Fibroblast of lung (primary cell): ENCODE results near the gene ARFGEF2. TPM values are rescaled to one million over a fixed set of nuclear protein-coding genes. Genes with fewer than 3 reads are reported as not detected.

ENCODE experiments used
- DNase-seq, 2 donors: peaks; one replicate each; pipeline versions ENCODE4 v3.0.0 to v3.0.0-alpha.2; 2010; ENCODE audit warnings: low read depth in 2 of 2
- H2AFZ ChIP-seq: 2 replicates; pipeline ENCODE4 v1.5.1; 2012; ENCODE audit warnings: low read length, control low read depth, inconsistent platforms
- H3K27ac ChIP-seq: 2 replicates; pipeline ENCODE4 v1.5.1; 2011; ENCODE audit warnings: low read length, control low read depth; ENCODE audit not compliant: insufficient read depth
- H3K27me3 ChIP-seq: 2 replicates; pipeline ENCODE4 v1.5.1; 2011; ENCODE audit warnings: mild to moderate bottlenecking, low read length; ENCODE audit not compliant: control insufficient read depth, insufficient read depth
- H3K36me3 ChIP-seq: 2 replicates; pipeline ENCODE4 v1.5.1; 2011; ENCODE audit warnings: low read length; ENCODE audit not compliant: control insufficient read depth, insufficient read depth
- H3K4me1 ChIP-seq: 2 replicates; pipeline ENCODE4 v1.5.1; 2011; ENCODE audit warnings: low read length; ENCODE audit not compliant: control insufficient read depth, insufficient read depth; ENCODE audit errors: extremely low read depth
- H3K4me2 ChIP-seq: 2 replicates; pipeline ENCODE4 v1.5.1; 2011; ENCODE audit warnings: low read length, control low read depth; ENCODE audit not compliant: insufficient read depth; ENCODE audit errors: extremely low read depth
- H3K4me3 ChIP-seq, 4 experiments: fragments of 200-600 bp in 1 of 4; sonication (generic) in 1 of 4; replicated peaks in 1 of 4; 2 replicates each; pipeline ENCODE4 v1.5.1; 2011 to 2016; ENCODE audit warnings: low read length in 4 of 4, low read depth in 3 of 4, mild to moderate bottlenecking in 3 of 4, control low read depth in 2 of 4, inconsistent platforms in 1 of 4, mixed read lengths in 1 of 4; ENCODE audit not compliant: insufficient read depth in 1 of 4; ENCODE audit errors: control extremely low read depth in 1 of 4
- H3K79me2 ChIP-seq: 2 replicates; pipeline ENCODE4 v1.5.1; 2012; ENCODE audit warnings: mild to moderate bottlenecking, low read length, inconsistent platforms; ENCODE audit not compliant: control insufficient read depth, insufficient read depth
- H3K9ac ChIP-seq: 2 replicates; pipeline ENCODE4 v1.5.1; 2011; ENCODE audit warnings: mild to moderate bottlenecking, low read length, control low read depth; ENCODE audit not compliant: insufficient read depth
- H3K9me3 ChIP-seq: 2 replicates; pipeline ENCODE4 v1.5.1; 2012; ENCODE audit warnings: low read depth, low read length; ENCODE audit not compliant: control insufficient read depth, insufficient read depth
- H4K20me1 ChIP-seq: 2 replicates; pipeline ENCODE4 v1.5.1; 2011; ENCODE audit warnings: low read length; ENCODE audit not compliant: control insufficient read depth, insufficient read depth; ENCODE audit errors: extremely low read depth
- CTCF ChIP-seq, 2 donors: IDR thresholded peaks in 1 of 2; conservative IDR thresholded peaks in 1 of 2; 1 replicate in 1 of 2; 2 replicates in 1 of 2; pipeline ENCODE4 v1.5.1; 2011 to 2012; ENCODE audit warnings: low read length in 2 of 2, control low read depth in 1 of 2, inconsistent platforms in 1 of 2, low read depth in 1 of 2, mild to moderate bottlenecking in 1 of 2
- EZH2 ChIP-seq: IDR thresholded peaks from 2 replicates; pipeline ENCODE4 v1.5.1; 2012; ENCODE audit warnings: low read length, control low read depth, mild to moderate bottlenecking; ENCODE audit errors: missing control alignments
- polyA plus RNA-seq, 2 donors: library from polyadenylated mRNA; depleted of rRNA in 1 of 2; stranded (reverse) in 1 of 2; unstranded in 1 of 2; fragments of >200 nt; gene quantifications; 2 replicates each; pipeline ENCODE4 v1.2.1, GENCODE V29; 2011 to 2012; ENCODE audit warnings: missing spikeins in 1 of 2
- total RNA-seq: library from RNA; depleted of rRNA; stranded (reverse); fragments of >200 nt; gene quantifications from 2 replicates; pipeline ENCODE4 v1.2.1, GENCODE V29; 2014

ARFGEF2 gene
- total and polyA plus RNA-seq, 2 donors (not counting 1 experiment from before 2014, with no cell fraction given): 17.3 to 42.8 TPM

GRCh38 chr20:49029203-49029602, 107.7 kb downstream of the ARFGEF2 start:
- Histone ChIP-seq H3K9me3 (no peaks in the 10 kb centered on the region), H3K4me2 (no peak overlapping the region), H3K79me2 (no peaks in the 10 kb centered on the region), H3K4me3 (no peak overlapping the region), H3K27ac (no peak overlapping the region), H3K4me1 (no peaks in the 10 kb centered on the region), H2AFZ (no peak overlapping the region), H3K36me3 (peaks cover 5% of the 10 kb centered on the region), H4K20me1 (no peaks in the 10 kb centered on the region), H3K27me3 (no peaks in the 10 kb centered on the region), H3K9ac (no peak overlapping the region)
- no peak for TF ChIP-seq CTCF (conservative IDR thresholded peaks at IDR 0.05 in 1 of 2, IDR thresholded peaks at IDR 0.05 in 1 of 2; ENCODE audit: low read depth in 1 of 2, low read length in 2 of 2)
- no peak for TF ChIP-seq EZH2
- DNase-seq: peak in 1 of 2 donors; percentile 74

GRCh38 chr20:49030954-49031619, 109.6 kb downstream of the ARFGEF2 start:
- H3K4me3 ChIP-seq: no peak overlapping the region
- H3K4me2 ChIP-seq: no peak overlapping the region
- H2AFZ ChIP-seq: no peak overlapping the region
- no peaks in the 10 kb centered on the region for H3K79me2 ChIP-seq
- no peaks in the 10 kb centered on the region for H3K27me3 ChIP-seq
- peak in 1 of 2 donors; percentile 6 for DNase-seq
- H3K9me3 ChIP-seq: no peaks in the 10 kb centered on the region
- no peak overlapping the region for H3K27ac ChIP-seq
- no peaks in the 10 kb centered on the region for H4K20me1 ChIP-seq
- no peak overlapping the region for H3K9ac ChIP-seq
- no peaks in the 10 kb centered on the region for H3K4me1 ChIP-seq
- peaks cover 3% of the 10 kb centered on the region for H3K36me3 ChIP-seq
- TF ChIP-seq EZH2 (no peak), CTCF (conservative IDR thresholded peaks at IDR 0.05 in 1 of 2, IDR thresholded peaks at IDR 0.05 in 1 of 2; ENCODE audit: low read depth in 1 of 2, low read length in 2 of 2) (no peak)

- H3K4me2 ChIP-seq: no peak overlapping the region
- DNase-seq: no peak
- H3K9me3 ChIP-seq: no peaks in the 10 kb centered on the region
- TF ChIP-seq CTCF (conservative IDR thresholded peaks at IDR 0.05 in 1 of 2, IDR thresholded peaks at IDR 0.05 in 1 of 2; ENCODE audit: low read depth in 1 of 2, low read length in 2 of 2) (no peak), EZH2 (no peak)
- no peak overlapping the region for H3K4me3 ChIP-seq
- H3K27me3 ChIP-seq: no peaks in the 10 kb centered on the region
- H3K36me3 ChIP-seq: peaks cover 3% of the 10 kb centered on the region
- H3K27ac ChIP-seq: no peak overlapping the region
- H3K79me2 ChIP-seq: no peaks in the 10 kb centered on the region
- H4K20me1 ChIP-seq: no peaks in the 10 kb centered on the region
- H3K4me1 ChIP-seq: no peaks in the 10 kb centered on the region
- no peak overlapping the region for H3K9ac ChIP-seq
- no peak overlapping the region for H2AFZ ChIP-seq
Observed at GRCh38 chr20:49032455-49032854, 110.9 kb downstream of the ARFGEF2 start.
